Stimulated activated CD8-positive, alpha-beta memory T cell treated with anti-CD3 and anti-CD28 coated beads, Interleukin-15, amount 100 ng/mL, for 24 hours (primary cell): Measurements from ENCODE around the gene EML4.
"Not testable (repeated sequence)": the region's sequence is repeated elsewhere in the genome, so short reads cannot be mapped to it uniquely, and the experiment has no call there.

ENCODE experiments used
- DNase-seq: peaks from one replicate; pipeline ENCODE4 v3.0.0-alpha.2; 2020; ENCODE audit warnings: low read depth

EML4 gene

GRCh38 chr2:42169100-42169873 is at the start of gene EML4:
EML4 (plus strand) TSS chr2:42169353; CDS start chr2:42169612, 259 bp downstream.
- peak; percentile 94 for DNase-seq

- no peak for DNase-seq
Observed at GRCh38 chr2:42123426-42123825, 45.7 kb upstream of the EML4 start.

DNA sequence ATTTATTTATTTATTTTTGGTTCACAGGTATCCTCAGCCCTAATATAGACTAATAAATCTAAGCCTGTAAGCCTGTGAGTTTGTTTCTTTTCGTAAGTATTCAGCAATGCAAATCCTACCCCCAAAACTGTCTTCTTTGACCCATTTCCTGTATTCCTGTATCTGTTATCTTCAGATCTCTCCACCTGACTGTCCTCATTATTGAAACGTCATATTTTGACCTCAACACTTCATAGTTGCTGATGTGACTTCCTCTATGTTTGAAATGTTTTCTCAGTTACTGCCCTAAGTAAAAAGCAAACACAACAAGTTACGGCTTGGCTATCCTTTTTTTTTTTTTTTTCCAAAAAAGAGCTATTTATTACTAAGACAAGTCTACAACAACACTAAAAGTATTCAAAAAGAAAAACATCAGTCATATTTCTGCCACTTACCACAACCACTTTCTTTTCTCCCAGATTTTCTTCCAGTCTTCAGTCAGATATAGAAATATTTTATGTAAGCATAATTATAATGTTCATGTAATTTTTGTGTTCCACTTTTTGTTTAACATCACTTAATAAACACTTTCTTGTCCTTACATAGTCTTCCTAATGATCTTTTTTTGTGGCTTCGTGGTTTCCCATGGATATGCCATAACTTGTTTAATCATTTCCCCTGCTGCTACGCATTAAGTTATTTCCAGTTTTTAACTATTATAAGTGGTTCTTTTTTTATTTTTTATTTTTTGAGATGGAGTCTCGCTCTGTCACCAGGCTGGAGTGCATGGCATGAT is 45.0 kb upstream of the EML4 start:
- no peak for DNase-seq

GRCh38 chr2:42125841-42126594 is 43.1 kb upstream of the EML4 start:
- DNase-seq, result no peak

- DNase-seq, result not testable (repeated sequence)
Observed at GRCh38 chr2:42126873-42127272, 42.3 kb upstream of the EML4 start.

DNA sequence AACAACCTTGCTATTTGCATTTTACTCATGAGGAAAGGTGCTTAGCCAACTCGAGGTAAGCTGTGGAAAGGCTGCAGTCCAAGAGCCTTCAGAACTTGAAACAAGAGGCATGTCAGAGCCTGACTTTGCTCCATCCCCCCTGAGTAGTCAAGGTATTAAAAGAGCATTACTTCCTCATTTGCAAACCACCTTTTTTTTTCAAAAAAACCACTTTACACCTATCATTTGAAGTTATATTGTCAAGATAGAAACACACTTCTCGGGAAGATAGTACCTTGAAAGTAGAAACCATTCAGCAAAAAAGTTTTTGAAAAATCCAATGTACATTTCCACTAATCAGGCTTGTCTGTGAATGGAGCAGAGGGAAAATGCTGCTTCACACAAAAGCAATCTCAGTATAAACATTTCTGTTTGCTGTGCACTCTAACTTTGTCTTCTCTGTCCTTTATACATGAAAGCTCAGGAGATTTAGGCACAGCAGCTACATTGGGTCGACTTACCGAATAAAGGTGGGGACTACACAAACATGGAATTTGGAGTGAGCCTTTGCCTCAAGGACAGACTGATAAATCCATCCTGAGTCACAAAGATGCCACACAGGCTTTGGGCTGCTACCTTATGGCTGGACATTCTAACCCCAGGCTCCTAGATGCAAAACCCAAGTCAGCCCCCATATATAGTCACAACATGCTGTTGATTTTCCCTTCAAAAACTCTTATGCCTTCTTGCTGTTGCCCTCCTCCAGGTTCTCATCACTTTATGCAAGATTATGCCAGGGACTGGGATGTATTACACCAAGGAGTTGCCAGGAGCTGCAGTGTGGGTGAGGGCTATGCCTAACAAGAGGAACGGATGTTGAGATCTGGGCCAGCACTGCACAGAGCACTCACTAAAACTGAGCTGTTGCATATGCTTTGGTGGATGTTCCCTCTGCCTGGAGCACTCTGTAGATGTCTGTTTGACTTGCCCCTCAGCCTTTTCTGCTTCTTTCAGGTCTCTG is 41.4 kb upstream of the EML4 start:
- DNase-seq, result no peak

DNA sequence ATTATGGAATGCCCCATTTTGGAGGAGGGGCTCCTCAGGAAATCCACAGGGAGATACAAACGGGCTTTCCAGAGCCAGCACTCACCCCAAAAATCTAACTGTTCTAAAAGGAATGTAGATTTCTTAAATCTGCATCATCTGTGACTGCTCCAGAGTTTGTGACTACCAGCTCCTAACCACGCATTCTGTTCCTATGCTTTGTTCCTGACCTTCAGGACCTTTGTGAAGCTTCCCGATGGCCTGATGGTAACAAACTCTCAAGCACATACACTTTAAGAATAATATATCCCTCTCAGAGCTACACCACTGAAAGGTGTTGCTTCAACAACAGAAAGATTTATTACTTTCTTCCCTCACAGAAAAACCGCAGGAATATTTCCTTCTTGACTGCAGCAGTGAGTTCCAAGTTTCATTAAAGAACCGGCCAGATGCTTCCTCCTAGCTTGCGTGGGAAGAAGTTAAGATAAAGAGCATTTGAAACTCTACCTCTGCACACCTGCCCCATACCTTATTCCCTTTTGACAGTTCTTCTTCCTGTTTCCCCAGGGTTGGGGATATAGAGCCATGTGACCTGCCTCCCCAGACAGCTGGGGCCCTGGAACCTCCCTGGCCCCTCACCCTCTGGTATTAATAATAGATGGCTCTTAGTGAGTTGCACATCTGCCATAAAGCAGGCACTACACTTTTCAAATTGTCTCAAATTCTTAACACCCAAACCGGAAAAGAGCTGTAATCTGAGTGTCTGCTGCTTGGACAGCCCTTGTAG is 40.2 kb upstream of the EML4 start:
- DNase-seq, result no peak

DNA sequence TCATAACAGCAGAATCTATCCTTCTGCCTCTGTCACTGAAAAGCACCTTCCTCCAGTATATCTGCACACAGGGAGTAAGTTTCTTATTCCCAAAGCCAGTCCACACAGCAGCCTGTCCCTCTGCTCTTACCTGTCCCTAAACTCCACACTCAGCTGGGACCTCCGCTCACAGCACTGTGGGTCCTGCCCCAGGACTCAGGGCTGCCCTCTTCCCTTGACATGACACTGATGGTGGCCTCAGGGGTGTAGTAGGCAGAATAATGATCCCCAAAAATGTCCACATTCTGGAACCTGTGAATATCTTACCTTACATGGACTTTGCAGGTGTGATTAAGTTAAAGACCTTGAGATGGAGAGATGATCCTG is 39.7 kb upstream of the EML4 start:
- no peak for DNase-seq

- DNase-seq, result no peak
Observed at GRCh38 chr2:42129947-42130346, 39.2 kb upstream of the EML4 start.

- not testable (repeated sequence) for DNase-seq
Observed at GRCh38 chr2:42130858-42131257, 38.3 kb upstream of the EML4 start.

DNA sequence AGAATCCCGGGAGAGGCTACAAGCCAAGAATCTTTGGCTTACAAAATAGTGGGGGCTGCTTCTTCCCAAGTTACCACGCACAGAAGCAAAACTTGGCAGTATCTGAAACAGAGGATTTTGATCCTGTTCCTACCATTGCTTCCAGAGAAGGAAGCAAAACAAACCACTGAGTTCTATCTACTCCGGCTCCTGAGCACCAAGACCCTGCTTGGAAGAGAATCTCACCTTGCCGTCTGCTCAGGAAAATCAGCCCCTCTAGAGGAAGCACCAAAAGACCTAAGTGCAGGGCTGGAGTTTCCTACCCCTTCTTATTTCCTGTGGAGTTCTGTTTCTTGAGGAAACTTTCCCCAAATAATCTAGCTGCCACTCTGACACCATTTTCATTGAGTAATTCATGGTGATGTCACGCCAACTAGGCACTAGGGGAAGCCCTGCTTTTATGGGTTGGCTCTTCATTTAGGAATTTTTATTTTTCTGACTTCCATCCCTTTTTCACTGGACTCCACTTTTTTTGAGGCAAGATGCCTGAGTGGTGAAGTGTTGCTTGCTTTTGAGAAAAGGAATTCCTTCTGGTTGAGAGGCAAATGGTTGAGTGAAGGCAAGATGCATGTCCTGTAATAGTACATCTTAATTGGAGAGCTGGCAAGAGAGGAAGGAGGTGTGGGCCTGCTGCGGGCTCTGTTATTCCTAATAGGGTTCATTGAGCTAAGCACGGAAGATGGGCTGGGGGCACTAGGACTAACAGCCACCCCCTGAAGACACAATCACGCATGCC is 36.8 kb upstream of the EML4 start:
- DNase-seq, result no peak

DNA sequence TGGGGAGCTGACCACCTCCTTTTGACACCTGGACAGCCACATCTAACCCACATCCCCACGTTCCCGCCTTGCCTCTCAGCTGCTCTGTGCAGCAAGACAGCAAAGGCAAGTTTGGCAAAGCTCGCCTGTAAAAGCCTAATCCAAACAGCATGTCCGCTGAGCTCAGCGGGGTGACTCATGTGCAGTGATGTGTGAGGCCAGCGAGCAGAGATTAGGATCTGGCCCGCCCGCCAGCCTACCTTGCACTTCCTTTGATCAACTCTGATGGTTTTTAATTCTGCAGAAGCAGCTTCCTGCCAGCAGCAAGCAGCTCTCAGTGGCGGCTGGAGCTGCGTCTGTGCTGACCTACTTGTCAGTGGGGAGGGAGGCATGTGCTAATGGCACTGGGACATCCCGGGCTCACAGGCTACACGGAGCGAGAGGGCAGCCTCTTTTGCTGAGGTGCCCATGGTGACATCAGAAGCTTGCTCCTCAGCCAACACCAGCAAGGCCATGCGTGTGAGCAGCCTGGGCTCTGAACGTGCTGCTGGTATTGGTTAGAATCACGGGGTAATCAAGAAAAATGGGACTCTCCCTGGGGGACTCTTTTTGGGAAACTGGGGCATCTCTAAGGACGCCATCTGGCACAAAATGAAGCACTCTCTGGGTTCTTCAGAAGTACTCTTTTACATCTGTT is 36.0 kb upstream of the EML4 start:
- DNase-seq, result peak; percentile 41

- no peak for DNase-seq
Observed at GRCh38 chr2:42133771-42134195, 35.4 kb upstream of the EML4 start.

DNA sequence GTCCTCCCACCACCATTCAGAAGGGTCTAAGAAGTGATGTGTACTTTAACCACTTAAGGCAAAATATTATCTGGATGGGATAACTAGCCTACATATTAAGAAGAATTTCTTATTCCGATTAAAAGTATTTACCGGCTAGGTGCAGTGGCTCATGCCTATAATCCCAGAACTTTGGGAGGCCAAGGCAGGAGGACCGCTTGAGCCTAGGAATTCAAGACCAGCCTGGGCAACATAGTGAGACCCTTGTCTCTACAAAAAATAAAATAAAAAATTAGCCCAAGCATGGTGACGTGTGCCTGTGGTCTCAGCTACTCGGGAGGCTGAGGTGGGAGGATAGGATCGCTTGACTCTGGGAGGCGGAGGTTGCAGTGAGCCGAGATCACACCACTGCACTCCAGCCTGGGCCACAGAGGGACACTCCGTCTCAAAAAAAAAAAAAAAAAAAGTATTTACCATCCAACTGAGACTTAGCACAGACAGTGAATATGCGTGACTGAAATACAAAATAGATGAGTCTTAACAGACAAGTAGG is 34.7 kb upstream of the EML4 start:
- DNase-seq, result not testable (repeated sequence)

DNA sequence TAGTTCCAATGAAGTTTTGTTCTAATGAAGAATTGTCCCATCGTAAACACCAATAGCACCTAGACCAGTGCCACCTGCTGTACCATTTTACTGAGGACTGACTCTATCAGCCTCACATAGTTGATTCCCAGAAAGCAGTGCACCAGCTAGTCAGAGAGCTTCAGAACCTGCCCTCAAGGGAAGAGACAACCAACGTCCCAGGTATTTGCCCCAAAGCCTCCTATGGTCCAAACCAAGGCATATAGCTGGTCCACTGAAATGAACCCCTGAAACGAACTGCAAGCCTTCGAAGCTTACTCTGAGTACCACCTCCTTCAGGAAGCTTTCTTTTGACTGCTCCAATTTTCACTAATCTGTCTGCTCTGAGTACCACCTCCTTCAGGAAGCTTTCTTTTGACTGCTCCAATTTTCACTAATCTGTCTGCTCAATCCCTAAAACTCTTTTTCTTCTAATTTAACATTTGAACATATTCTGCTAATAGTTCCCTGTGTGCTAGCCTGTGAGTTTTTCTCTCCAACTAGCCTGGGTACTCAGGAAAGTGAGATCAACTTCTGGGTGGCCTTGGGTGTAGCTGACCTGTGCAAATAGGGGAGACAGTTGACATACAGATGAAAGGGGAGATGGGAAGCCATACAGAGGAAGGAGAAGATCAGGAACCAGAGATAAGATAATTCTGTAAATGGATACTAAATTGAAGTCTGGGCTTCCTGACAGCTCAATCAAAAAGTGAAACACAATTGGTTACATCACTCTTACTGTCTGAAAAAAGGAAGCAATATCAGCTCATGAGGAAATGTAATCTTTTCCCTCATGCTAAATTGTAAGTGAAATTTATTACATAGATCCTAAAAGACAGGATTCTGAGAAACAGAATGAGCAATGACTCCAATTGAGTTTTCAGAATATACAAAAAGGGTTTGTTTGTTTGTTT is 33.5 kb upstream of the EML4 start:
- DNase-seq, result no peak

- DNase-seq, result no peak
Observed at GRCh38 chr2:42136782-42137124, 32.4 kb upstream of the EML4 start.

- no peak for DNase-seq
Observed at GRCh38 chr2:42137125-42137841, 31.9 kb upstream of the EML4 start.
